Measurements from ENCODE around the gene LBP.
A peak's percentile ranks its signal among the peaks of the same experiment; 100 is the strongest.
"Not testable (repeated sequence)": the region's sequence is repeated elsewhere in the genome, so short reads cannot be mapped to it uniquely, and the experiment has no call there.

LBP gene

GRCh38 chr20:38402089-38402488 is 55.8 kb downstream of the LBP start:
- no peak for FAIRE-seq

GRCh38 chr20:38402816-38403215 is 56.5 kb downstream of the LBP start:
- FAIRE-seq: no peak

GRCh38 chr20:38404016-38404415 is 57.7 kb downstream of the LBP start:
- FAIRE-seq: no peak

GRCh38 chr20:38405132-38405531 is 58.9 kb downstream of the LBP start:
- no peak for FAIRE-seq

GRCh38 chr20:38406476-38406875 is 60.2 kb downstream of the LBP start:
- FAIRE-seq: no peak

- FAIRE-seq: no peak
Measured at GRCh38 chr20:38407321-38407720, 61.0 kb downstream of the LBP start.

- not testable (repeated sequence) for FAIRE-seq
Measured at GRCh38 chr20:38407822-38408221, 61.5 kb downstream of the LBP start.

GRCh38 chr20:38412877-38413577 is 66.7 kb downstream of the LBP start:
- no peak for FAIRE-seq

GRCh38 chr20:38414769-38415450 is 68.6 kb downstream of the LBP start:
- FAIRE-seq: no peak

- FAIRE-seq: peak; percentile 46
Measured at GRCh38 chr20:38418509-38419204, 72.4 kb downstream of the LBP start.

GRCh38 chr20:38420388-38421085 is 74.3 kb downstream of the LBP start:
- FAIRE-seq: no peak

GRCh38 chr20:38421915-38422314 is 75.6 kb downstream of the LBP start:
- no peak for FAIRE-seq

GRCh38 chr20:38423541-38423940 is 77.3 kb downstream of the LBP start:
- FAIRE-seq: no peak

- FAIRE-seq: no peak
Measured at GRCh38 chr20:38424401-38424800, 78.1 kb downstream of the LBP start.

- FAIRE-seq: no peak
Measured at GRCh38 chr20:38426006-38426897, 80.0 kb downstream of the LBP start.

Data from G401.6 (cell line).